Suprapubic skin (tissue), 4 donors: ENCODE measurements around the gene STEAP1B. TPM values are rescaled to one million over a fixed set of nuclear protein-coding genes. Genes with fewer than 3 reads are reported as not detected.

Source experiments
- DNase-seq, 2 donors: peaks; one replicate each; pipeline ENCODE4 v3.0.0-alpha.2; 2019; ENCODE audit warnings: low spot score in 2 of 2
- H3K27ac ChIP-seq: fragments of 200-600 bp; sonication (generic); one replicate; pipeline ENCODE4 v1.5.1; 2019
- H3K27me3 ChIP-seq: fragments of 200-600 bp; sonication (generic); one replicate; pipeline ENCODE4 v1.5.1; 2019
- H3K36me3 ChIP-seq: fragments of 200-600 bp; sonication (generic); one replicate; pipeline ENCODE4 v1.5.1; 2019
- H3K4me1 ChIP-seq: fragments of 200-600 bp; sonication (generic); one replicate; pipeline ENCODE4 v1.5.1; 2019
- H3K4me3 ChIP-seq: fragments of 200-600 bp; sonication (generic); one replicate; pipeline ENCODE4 v1.5.1; 2019; ENCODE audit warnings: mild to moderate bottlenecking
- H3K9me3 ChIP-seq: fragments of 200-600 bp; sonication (generic); one replicate; pipeline ENCODE4 v1.5.1; 2019
- CTCF ChIP-seq, 2 donors: fragments of 200-600 bp in 1 of 2; fragments of 450-650 bp in 1 of 2; sonication (generic) in 1 of 2; IDR thresholded peaks; one replicate each; pipeline ENCODE4 v1.5.1; 2016 to 2019; ENCODE audit warnings: antibody characterized with exemption in 2 of 2, mild to moderate bottlenecking in 1 of 2, moderate library complexity in 1 of 2
- EP300 ChIP-seq: sonication (generic); formaldehyde crosslinking; IDR thresholded peaks from one replicate; pipeline ENCODE4 v1.6.1; 2017; ENCODE audit warnings: antibody characterized with exemption
- POLR2A ChIP-seq, 2 donors: fragments of 450-650 bp; IDR thresholded peaks; one replicate each; pipeline ENCODE4 v1.6.1; 2017; ENCODE audit warnings: antibody characterized with exemption in 2 of 2, mild to moderate bottlenecking in 2 of 2, moderate library complexity in 2 of 2
- POLR2AphosphoS5 ChIP-seq, 3 donors: sonication (generic); formaldehyde crosslinking; IDR thresholded peaks; one replicate each; pipeline ENCODE4 v1.6.1; 2017; ENCODE audit warnings: antibody characterized with exemption in 3 of 3
- WGBS: methylation state at CpG from one replicate; pipeline ENCODE4 v1.1.5; 2018; 5-methylcytosine and 5-hydroxymethylcytosine counted together
- total RNA-seq, 4 donors: library from RNA; depleted of rRNA; stranded (reverse); fragments of >200 nt; gene quantifications; one replicate each; pipeline ENCODE4 v1.1.0, GENCODE V29; 2016

Gene STEAP1B
- total RNA-seq, 4 donors from 2014 or later, result 0.64 TPM; not detected in 3

- Histone ChIP-seq H3K27ac (no peak overlapping the region), H3K4me3 (no peak overlapping the region), H3K36me3 (no peaks in the 10 kb centered on the region), H3K4me1 (no peaks in the 10 kb centered on the region), H3K27me3 (no peaks in the 10 kb centered on the region), H3K9me3 (no peaks in the 10 kb centered on the region)
- no peak for DNase-seq
- no peak for TF ChIP-seq POLR2AphosphoS5 (IDR thresholded peaks at IDR 0.05)
- TF ChIP-seq CTCF (IDR thresholded peaks at IDR 0.05), result no peak
- TF ChIP-seq POLR2A (IDR thresholded peaks at IDR 0.05), result no peak
- TF ChIP-seq EP300, result no peak
- 88% methylated on average over 2 of the region's 2 CpGs for WGBS
Measured at GRCh38 chr7:22414424-22414823, 85.6 kb downstream of the STEAP1B start.

- Histone ChIP-seq H3K27ac (no peak overlapping the region), H3K36me3 (no peaks in the 10 kb centered on the region), H3K27me3 (no peaks in the 10 kb centered on the region), H3K4me1 (no peaks in the 10 kb centered on the region), H3K9me3 (no peaks in the 10 kb centered on the region), H3K4me3 (no peak overlapping the region)
- no peak for TF ChIP-seq EP300
- TF ChIP-seq POLR2A (IDR thresholded peaks at IDR 0.05), result no peak
- TF ChIP-seq CTCF (IDR thresholded peaks at IDR 0.05), result no peak
- TF ChIP-seq POLR2AphosphoS5 (IDR thresholded peaks at IDR 0.05), result no peak
- 93% methylated on average over 2 of the region's 2 CpGs for WGBS
- no peak for DNase-seq
Measured at GRCh38 chr7:22413211-22413610, 86.8 kb downstream of the STEAP1B start.

- WGBS, result 72% methylated on average over 4 of the region's 4 CpGs
- no peak overlapping the region for H3K4me3 ChIP-seq
- H3K36me3 ChIP-seq, result no peaks in the 10 kb centered on the region
- no peak overlapping the region for H3K27ac ChIP-seq
- H3K4me1 ChIP-seq, result no peaks in the 10 kb centered on the region
- DNase-seq, result no peak
- H3K9me3 ChIP-seq, result no peaks in the 10 kb centered on the region
- no peak for TF ChIP-seq EP300
- TF ChIP-seq POLR2AphosphoS5 (IDR thresholded peaks at IDR 0.05), result no peak
- no peak for TF ChIP-seq CTCF (IDR thresholded peaks at IDR 0.05)
- no peak for TF ChIP-seq POLR2A (IDR thresholded peaks at IDR 0.05)
- no peaks in the 10 kb centered on the region for H3K27me3 ChIP-seq
Measured at GRCh38 chr7:22411977-22412693, 87.9 kb downstream of the STEAP1B start.

- Histone ChIP-seq H3K9me3 (no peaks in the 10 kb centered on the region), H3K36me3 (no peaks in the 10 kb centered on the region), H3K4me1 (no peaks in the 10 kb centered on the region), H3K4me3 (no peak overlapping the region), H3K27ac (no peak overlapping the region), H3K27me3 (no peaks in the 10 kb centered on the region)
- DNase-seq, result no peak
- TF ChIP-seq CTCF (IDR thresholded peaks at IDR 0.05) (no peak), EP300 (no peak), POLR2A (IDR thresholded peaks at IDR 0.05) (no peak), POLR2AphosphoS5 (IDR thresholded peaks at IDR 0.05) (no peak)
- 95% methylated on average over 4 of the region's 4 CpGs for WGBS
Measured at GRCh38 chr7:22406715-22407114, 93.3 kb downstream of the STEAP1B start.

GRCh38 chr7:22404421-22405023, 95.5 kb downstream of the STEAP1B start:
- H3K4me1 ChIP-seq, result no peaks in the 10 kb centered on the region
- H3K4me3 ChIP-seq, result no peak overlapping the region
- no peak for DNase-seq
- 68% methylated on average over 3 of the region's 3 CpGs for WGBS
- no peaks in the 10 kb centered on the region for H3K27me3 ChIP-seq
- H3K9me3 ChIP-seq, result no peaks in the 10 kb centered on the region
- no peak overlapping the region for H3K27ac ChIP-seq
- H3K36me3 ChIP-seq, result no peaks in the 10 kb centered on the region
- TF ChIP-seq POLR2AphosphoS5 (IDR thresholded peaks at IDR 0.05), result no peak
- TF ChIP-seq POLR2A (IDR thresholded peaks at IDR 0.05), result no peak
- TF ChIP-seq EP300, result no peak
- TF ChIP-seq CTCF (IDR thresholded peaks at IDR 0.05), result no peak
